NCI-H69 (cell line): ENCODE results near the gene PAOX.
"Not testable (repeated sequence)": the region's sequence is repeated elsewhere in the genome, so short reads cannot be mapped to it uniquely, and the experiment has no call there.

Experiments
- DNase-seq: peaks from one replicate; lab custom pipeline; 2025; lab: John Stamatoyannopoulos, UW

PAOX gene

DNA sequence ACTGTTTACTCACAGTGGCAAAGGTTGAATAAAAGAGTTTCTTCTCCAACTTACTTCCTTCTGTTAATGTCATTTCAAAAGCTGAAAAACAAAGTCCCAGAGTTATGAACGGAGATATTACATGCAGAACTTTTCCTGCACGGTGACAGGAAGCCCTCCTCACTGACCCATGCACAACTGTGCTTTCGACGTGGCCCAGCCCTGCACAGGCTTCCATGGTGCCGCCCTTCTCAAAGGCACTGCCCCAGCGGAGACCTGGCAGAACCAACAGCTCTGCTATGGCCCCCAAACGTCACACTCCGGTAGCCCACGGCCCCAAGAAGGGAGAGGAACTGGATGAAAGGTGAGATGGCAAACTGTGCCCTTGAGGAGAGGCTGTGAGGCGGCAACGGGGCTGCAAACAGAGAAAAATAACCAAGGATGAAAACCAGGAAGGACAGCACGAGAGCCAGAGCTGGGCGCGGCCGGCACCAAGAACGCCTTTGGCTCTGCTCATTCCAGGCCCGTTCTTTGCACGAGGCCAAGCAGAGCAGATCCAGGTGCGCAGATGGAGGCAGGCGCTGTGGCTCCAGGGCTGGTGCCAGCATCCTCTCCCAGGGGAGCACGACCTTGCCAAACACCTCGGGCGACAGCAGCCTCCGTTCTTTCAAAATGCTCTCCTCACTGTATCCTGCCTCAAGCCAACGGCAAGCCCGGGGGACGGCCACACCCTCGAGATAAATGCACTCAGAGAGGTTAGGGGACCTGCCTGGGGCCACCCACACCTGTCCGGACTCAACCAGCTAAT is 14.2 kb upstream of the PAOX start:
- DNase-seq: peak; percentile 67

DNA sequence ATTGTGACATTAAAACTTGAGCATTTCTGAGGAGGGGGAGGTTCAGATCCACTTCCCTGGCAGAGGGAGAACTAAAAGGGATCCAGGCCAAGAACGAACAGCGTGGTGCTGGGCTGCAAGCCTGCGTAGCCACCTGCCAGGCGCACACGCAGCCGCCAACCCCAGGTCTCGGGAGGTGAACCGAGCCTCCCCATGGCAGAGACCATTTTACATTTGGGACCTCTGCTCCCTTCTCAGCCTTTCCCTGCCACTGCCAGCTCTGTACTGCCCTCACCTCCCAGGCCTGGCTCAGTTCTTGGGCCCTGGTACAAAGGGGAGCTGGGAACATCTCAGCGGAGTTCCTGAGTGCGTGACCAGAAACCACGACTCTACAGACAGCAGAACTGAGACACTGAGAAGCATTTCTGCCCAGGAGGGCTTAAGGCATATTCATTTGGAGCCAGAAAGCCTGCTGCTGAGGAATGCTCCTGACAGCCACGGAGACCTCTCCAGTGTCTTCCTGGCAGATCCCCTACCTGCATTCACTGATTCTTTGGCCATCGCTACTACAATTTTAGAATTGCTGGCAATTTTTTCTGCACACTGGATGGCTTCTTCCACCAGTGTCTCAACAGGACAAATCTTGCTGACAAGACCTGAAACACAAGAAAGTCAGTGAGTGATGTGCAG is 13.5 kb upstream of the PAOX start:
- DNase-seq: no peak

DNA sequence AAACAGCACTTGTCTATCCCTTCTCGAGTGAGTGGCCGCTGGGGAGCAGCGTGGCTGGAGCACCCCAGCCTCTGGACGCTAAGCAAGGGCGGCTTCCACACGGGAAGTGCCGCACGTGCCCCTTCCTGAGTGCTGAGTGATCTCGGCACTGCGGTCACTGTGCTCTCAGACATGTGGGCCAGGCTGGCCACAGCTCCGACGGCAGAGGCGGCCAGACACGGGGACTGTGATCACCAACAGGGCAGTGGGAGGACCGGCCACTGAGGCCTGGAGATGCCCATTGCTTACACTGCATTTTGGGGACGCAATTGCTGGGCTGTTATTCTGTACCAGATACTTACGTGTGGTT is 13.0 kb upstream of the PAOX start:
- DNase-seq: no peak

DNA sequence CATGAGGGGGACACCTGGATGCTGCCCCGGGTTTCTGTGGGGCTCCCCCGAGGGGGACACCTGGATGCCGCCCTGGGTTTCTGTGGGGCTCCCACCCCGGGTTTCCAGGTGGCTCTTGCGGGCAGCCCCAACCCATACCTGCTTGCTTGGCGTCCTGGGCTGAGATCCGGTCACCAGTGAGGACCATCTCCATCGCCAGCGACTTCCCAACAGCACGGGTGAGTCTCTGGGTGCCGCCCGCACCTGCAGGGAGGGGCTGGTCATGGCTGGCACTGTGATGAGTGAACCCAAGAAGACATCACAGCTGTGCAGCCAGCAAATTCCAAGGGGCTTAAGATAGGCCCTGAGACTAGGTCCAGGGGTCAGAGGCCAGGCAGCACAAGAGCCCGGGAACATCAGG is 12.3 kb upstream of the PAOX start:
- DNase-seq: no peak

DNA sequence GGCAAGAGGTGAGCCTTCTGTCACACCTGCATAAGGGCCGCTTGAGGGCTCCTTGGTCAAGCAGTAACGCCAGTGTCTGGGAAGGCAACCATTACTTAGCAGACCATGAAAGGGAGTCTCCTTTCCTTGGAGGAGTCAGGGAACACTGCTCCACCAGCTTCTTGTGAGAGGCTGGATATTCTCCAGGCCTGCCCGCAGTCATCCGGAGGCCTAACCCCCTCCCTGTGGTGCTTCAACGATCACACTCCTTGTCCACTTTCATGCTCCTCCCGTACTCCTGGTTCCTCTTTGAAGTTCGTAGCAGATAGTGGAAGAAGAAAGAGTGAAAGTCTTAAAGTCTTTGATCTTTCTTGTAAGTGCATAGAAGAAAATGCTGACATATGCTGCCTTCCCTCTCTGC is 11.6 kb upstream of the PAOX start:
- DNase-seq: not testable (repeated sequence)

DNA sequence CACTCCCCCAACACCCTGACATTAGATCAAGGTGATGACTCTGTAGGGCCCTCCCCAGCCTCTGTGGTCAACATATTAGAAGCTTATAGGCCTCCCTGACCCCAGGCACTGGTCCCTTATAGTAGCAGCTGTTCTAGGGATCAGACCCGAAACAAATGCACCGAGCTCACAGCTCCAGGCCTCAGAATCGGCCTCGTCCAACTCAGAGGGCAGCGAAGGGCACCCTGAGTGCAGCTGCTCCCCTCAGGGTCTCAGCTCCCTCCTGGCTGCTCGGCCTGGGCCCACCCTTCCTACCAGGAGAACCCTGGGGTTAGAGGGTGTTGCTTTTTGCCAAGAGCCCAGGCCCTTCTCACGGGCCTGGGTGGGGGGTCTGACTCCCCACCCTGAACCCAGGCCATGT is 10.9 kb upstream of the PAOX start:
- no peak for DNase-seq

DNA sequence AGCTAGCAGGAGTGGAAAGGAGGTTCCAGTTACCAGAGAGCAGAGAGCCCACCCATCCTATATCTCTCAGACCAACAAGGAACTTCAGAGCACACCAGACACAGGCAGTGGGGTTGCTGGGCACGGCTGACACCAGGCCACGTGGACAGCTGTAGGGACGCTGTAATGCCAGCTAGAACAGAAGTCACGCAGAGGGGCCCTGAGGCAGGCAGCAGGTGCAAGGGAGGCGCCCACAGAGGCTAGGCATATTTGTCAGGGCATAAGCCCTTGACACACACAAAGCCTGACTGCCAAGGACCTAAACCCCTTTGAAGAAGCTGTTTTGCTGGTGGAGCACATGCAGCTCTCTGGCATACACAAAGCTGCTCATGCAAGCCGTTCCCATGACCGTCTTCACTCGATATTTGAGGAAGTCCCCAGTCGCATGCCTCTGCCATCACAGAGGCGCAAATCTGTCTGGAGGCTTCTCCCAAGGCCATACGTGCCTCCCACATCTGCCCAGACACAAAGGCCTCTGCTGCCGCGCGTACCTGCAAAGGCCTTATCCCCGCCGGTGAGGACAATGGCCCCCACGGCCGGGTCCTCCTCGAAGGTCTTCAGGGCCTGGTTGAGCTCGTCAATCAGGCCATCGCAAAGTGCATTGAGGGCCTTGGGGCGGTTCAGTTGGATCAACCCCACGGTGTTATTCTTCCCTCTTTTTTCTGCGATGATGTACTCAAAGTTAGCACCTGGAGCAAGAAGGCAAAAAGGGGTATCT is 8.9 kb upstream of the PAOX start:
- no peak for DNase-seq

DNA sequence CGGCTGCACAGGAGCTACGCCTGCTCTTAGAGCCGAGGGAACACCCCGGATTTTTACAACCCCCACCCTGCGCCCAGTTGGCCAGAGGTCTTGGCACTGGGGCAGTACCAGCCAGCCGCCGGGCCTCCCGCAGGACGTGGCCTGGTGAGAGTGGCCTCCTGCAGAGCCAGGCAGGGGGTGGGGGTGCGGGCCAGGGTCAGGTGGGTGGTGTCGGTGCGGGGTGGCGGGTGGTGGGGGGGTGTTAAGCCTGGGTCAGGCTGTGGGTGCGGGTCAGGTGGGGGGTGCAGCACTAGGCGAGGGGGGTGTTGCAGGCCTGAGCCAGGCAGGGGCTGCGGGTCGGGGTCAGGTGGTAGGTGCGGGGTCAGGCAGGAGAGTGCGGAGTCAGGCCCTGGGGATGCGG is 6.6 kb upstream of the PAOX start:
- DNase-seq: no peak

DNA sequence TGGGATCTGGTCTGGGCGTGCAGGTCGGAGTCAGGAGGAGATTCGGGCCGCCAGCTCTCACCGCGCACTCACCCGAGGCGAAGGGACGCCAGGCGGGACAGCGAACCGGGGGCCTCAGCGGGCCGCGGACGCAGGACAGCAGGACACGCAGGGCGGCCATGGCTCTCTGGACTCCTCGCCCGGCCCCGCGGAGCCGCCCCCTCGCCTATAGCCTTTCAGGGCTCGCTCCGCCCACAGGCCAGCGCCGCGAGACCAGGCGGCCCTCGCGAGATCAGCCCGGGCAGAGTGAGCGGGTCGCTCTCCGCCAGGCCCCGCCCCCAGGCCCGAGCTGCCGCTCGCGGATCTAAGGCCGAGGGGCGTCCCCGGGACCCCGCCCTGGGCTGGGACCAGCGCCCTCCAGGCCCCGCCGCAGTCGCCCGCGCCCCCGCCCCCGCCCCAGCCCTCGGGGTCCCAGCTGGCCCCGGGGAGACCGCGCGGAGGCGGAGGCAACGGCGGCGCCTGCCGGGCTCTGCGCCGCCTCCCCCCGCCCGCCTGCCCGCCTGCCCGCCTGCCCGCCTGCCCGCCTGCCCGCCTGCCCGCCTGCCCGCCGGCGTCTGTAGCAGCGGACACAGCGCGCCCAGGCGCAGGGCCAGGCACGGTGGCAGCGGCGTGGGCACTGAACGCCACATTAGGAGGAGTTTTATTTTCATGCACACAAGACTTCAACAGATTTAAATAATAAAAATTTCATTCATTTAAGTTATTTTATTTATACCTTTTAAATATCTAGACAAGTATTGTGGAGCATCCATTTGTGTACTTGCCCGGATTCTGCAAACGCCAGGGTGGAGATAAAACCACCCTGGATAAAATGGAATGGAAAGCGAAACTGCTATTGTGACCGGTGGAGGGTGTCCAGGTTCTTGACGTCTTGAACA is 5.6 kb upstream of the PAOX start, which contains the start of gene ECHS1:
ECHS1 (minus strand) TSS at position 181 of the 917 bp plus-strand sequence; CDS start at position 160, 21 bp downstream.
- DNase-seq: peak; percentile 93

DNA sequence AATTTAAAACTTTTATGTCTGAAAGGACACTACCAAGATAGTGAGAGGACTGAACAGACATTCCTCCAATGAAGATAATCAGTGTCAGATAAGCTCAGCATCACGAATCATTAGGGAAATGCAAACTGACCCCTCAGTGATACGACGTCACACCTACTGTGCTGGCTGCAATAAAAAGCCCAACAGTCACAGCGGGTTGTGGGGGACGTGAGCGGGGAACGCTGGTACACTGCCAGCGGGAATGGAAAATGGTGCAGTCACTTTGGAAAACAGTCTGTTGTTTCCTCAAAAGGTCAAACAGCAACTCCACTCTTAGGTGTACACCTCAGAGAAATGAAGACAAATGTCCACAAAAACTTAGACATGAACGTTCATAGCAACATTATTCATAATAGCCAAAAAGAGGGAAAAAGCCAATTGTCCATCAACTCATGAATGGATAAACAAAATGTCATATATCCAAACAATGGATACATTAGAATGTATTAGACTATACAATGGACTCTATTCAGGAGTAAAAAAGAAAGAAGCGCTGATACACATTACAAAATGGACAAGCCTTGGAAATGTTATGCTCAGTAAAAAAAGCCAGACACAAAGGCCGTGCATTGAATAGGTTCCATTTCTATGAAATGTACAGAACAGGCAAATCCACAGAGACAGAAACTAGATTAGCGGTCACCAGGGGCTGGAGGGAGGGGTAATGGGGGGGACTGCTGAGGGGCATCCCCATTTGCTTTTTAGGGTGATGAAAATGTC is 3.5 kb upstream of the PAOX start:
- peak; percentile 13 for DNase-seq

DNA sequence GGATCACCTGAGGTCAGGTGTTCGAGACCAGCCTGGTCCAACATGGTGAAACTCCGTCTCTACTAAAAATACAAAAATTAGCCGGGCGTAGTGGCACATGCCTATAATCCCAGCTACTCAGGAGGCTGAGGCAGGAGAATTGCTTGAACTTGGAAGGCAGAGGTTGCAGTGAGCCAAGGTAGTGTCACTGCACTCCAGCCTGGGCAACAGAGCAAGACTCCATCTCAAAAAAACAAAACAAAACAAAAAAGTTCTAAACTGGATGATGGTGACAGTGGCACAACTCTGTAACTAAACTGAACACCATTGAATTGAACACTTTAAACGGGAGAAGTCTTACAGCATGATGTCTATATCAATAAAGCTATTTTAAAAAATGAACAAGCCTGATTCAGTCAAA is 2.9 kb upstream of the PAOX start:
- not testable (repeated sequence) for DNase-seq

DNA sequence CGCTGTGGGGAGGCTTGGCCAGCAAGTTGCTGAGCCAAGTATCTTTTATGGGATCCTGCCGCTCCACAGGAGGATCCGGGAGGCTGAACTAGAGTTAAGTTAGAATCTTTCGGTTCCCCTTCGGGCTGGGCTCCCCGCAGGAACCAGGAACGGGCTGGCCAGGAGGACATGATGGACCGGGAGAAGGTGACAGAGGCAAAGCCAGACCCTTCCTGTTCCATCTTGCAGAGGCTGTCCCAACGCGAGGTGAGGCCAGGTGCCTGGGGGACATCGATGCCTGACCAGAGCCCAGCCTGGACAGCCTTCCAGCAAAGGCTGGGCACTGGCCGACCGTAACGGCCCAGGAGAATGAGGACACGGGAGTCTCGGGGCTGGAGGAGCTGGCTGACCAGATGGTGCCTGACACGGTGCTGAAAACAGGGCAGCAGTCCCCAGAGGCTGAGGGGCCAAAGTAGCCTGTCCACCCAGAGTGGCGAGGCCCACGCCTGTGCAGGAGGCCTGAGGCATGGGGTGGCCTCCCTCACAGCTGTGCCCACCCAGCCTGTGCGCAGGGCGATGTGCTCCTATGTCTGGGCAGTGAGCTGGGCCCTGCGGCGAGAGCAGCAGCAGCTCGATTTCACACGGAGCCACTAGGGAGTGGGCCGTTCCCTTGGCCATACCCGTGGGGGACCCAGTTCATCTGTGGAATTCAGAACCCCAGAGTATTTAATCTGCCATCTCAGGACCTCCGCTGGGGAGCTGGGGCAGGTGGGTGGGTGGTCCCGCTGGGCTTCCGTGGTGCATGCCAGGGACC is 1.8 kb upstream of the PAOX start:
- no peak for DNase-seq

DNA sequence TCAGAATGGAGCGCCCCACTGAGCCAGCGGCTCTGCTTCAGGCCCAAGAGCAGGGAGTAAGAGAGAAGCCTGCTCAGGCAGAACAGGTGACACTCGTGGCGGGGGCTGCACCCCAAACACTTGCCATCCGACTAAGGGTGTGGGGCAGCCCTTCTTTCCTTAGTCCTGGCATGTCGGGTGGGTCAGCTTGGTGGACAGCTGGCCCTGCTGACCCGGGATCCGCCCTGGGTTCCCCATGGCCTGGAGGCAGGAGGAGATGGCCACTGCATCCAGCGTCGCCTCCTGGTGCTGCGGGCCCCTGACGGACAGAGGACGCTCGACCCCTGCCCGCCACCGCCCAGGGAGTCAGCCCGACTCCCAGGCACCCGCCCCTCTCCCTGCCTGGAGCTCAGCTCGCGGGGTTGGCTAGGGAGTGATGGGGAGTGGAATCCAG is 1.2 kb upstream of the PAOX start:
- no peak for DNase-seq

DNA sequence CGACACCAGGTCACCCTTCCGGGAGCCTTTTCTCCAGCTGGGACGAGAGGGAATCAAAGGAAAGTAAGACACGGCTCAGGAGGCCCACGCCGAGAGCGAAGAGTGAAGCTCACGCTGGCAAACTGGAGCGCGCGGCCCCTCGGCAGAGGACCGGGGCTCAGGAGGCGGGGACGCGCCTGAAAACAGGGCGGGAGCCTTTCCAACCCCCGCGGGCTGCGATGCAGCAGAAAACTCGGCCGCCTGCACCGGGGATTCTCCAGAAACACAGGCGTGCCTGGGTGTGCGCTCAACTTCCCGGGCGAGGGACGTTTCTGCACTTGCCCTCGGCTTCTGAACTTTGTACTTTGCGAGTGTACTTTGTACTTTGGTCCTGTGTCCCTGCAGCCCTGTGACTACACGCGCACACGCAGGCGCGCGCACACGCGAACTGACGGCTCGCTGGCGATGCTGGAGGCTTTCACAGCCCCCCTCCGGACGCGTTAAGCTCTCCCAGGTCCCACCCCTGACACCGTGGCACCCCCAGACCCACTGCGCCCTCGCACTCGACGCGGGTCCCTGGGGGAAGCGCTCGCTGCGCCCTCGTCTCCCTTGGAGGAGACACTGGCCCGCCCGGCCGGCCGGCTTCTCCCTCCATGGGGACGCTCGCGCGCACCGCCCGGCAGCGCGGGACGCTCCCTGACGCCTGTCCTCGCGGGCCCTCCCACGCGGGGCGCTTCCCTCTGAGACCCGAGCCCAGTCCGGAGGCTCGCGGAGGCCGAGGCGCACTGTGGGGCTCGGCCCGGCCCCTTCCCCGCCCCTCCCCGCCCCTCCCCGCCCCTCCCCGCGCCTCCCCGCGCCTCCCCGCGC is 588 bp upstream of the PAOX start:
- DNase-seq: peak; percentile 46

DNA sequence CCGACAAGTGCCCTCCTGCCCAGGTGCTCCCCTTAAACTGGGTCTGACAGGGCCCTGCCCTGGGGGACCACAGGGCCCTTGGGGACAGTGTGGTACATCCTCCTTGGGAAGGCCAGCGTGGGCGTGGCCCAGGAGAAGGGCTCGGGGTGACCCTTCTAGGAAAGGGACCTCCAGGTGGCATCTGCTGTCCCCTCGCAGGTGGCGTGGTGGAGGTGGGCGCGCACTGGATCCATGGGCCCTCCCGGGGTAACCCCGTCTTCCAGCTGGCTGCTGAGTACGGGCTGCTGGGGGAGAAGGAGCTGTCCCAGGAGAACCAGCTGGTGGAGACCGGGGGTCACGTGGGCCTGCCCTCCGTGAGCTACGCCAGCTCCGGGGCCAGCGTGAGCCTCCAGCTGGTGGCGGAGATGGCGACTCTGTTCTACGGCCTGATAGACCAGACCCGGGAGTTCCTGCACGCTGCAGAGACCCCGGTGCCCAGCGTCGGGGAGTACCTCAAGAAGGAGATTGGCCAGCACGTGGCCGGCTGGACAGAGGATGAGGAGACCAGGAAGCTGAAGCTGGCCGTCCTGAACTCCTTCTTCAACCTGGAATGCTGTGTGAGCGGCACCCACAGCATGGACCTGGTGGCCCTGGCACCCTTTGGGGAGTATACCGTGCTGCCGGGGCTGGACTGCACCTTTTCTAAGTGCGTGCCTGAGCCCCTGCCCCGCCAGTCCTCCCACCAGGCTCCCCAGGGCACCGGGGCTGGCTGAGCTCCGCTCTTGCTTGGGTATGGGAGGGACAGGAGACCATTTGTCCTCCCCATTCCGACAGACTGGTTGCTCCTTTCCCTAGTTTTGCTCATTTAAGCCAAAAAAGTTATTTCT is 972 bp downstream of the PAOX start:
- DNase-seq: no peak

DNA sequence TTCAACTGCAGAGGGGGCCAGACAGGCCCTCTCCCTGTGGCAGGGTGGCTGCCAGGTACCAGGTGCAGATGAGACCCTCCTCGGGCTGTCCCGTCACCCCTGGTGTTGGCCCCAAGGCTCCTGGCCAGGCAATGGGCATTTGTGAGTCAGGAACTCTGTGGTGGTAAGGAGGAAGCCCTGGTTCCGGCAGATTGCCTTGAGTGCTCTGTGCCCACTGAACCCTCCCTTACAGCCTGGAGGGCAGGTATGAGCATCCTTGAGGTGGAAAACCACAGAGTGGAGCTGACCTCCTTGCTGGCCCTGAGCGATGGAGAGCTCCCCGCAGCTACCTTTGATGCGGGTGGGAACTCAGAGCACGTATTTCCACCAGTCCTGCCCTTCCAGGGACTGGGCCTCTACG is 2.0 kb downstream of the PAOX start:
- DNase-seq: no peak

DNA sequence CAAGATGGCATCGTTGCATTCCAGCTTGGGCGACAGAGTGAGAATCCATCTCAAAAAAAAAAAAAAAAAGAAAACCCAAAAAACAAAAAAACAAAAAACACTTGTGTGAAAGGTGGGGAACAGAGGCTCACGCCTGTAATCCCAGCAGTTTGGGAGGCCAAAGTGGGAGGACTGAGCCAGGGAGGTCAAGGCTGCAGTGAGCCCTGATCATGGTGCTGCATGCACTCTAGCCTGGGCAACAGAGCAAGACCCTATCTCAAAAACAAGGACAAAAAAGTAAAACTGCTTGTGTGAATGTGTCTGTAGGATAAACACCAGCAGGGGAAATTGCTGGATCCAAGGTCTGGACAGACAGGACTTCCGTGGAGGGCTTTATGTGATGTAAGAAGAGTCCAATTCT is 4.5 kb downstream of the PAOX start:
- DNase-seq: no peak

DNA sequence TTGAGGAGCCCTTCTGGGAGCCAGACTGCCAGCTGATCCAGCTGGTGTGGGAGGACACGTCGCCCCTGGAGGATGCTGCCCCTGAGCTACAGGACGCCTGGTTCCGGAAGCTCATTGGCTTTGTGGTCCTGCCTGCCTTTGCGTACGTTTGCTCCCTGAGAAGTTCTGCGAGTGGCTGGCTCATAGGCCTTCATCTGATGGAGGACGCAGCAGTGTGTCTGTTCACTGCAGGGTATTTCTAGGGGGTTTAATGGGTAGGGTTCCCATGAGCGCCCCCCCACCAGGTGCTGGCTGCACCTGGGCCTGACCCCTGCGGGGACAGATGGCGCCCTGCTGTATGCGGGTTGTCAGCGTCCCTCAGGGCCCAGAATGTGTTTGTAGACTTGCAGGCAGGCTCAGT is 5.0 kb downstream of the PAOX start:
- no peak for DNase-seq
